Stomach (tissue), 9 donors: ENCODE data around the gene CTTNBP2. TPM values are rescaled to one million over a fixed set of nuclear protein-coding genes. Genes with fewer than 3 reads are reported as not detected.

Experiments used
- DNase-seq, 2 donors: peaks; one replicate each; pipeline versions ENCODE4 v3.0.0 to v3.0.0-alpha.2; 2013 to 2019
- H3K27ac ChIP-seq, 5 donors: fragments of 200-600 bp in 4 of 5; sonication (generic) in 4 of 5; one replicate each; pipeline ENCODE4 v1.5.1; 2013 to 2019; ENCODE audit warnings: mild to moderate bottlenecking in 1 of 5, moderate library complexity in 1 of 5
- H3K27me3 ChIP-seq, 3 donors: fragments of 200-600 bp; sonication (generic); one replicate each; pipeline ENCODE4 v1.5.1; 2017 to 2019; ENCODE audit warnings: mixed run types in 1 of 3
- H3K36me3 ChIP-seq, 4 donors: fragments of 200-600 bp; sonication (generic); 1 replicate in 3 of 4; 2 replicates in 1 of 4; pipeline ENCODE4 v1.5.1; 2016 to 2019
- H3K4me1 ChIP-seq, 4 donors: fragments of 200-600 bp; sonication (generic); one replicate each; pipeline ENCODE4 v1.5.1; 2016 to 2019
- H3K4me3 ChIP-seq, 4 donors: fragments of 200-600 bp; sonication (generic) in 3 of 4; one replicate each; pipeline ENCODE4 v1.5.1; 2016 to 2019; ENCODE audit warnings: mild to moderate bottlenecking in 1 of 4
- H3K9me3 ChIP-seq, 4 donors: fragments of 200-600 bp; sonication (generic); one replicate each; pipeline ENCODE4 v1.5.1; 2016 to 2019
- CTCF ChIP-seq, 7 experiments: fragments of 450-650 bp in 4 of 7; fragments of 200-600 bp in 3 of 7; sonication (generic) in 3 of 7; IDR thresholded peaks; one replicate each; pipeline ENCODE4 v1.5.1; 2016 to 2019; ENCODE audit warnings: antibody characterized with exemption in 7 of 7, control low read depth in 2 of 7, mild to moderate bottlenecking in 1 of 7
- EP300 ChIP-seq: sonication (generic); formaldehyde crosslinking; IDR thresholded peaks from one replicate; pipeline ENCODE4 v1.6.1; 2017; ENCODE audit warnings: antibody characterized with exemption
- POLR2A ChIP-seq, 4 donors: fragments of 450-650 bp; IDR thresholded peaks; one replicate each; pipeline ENCODE4 v1.6.1; 2016; ENCODE audit warnings: antibody characterized with exemption in 4 of 4, control low read depth in 2 of 4, mild to moderate bottlenecking in 1 of 4, moderate library complexity in 1 of 4
- POLR2AphosphoS5 ChIP-seq, 3 donors: sonication (generic); formaldehyde crosslinking; IDR thresholded peaks; one replicate each; pipeline ENCODE4 v1.6.1; 2016; ENCODE audit warnings: antibody characterized with exemption in 3 of 3
- WGBS, 5 donors: extraction: QIAGEN DNeasy Blood & Tissue Kit in 3 of 5; methylation state at CpG; one replicate each; pipeline versions ENCODE4 v1.1.5 to v1.1.7; 2013 to 2018; 5-methylcytosine and 5-hydroxymethylcytosine counted together
- intact Hi-C: fragments of 100-400 bp; cut with DNase I; formaldehyde crosslinking; loops from one replicate; pipeline ENCODE4 v1.15.1; 2023; ENCODE audit warnings: low total_unique reads
- polyA plus RNA-seq, 3 donors: library from polyadenylated mRNA; stranded (reverse); fragments of 200-250 nt; gene quantifications; one replicate each; pipeline ENCODE4 v1.2.3, GENCODE V29; 2013
- total RNA-seq, 5 donors: library from RNA; depleted of rRNA; stranded (reverse); fragments of >200 nt; gene quantifications; one replicate each; pipeline versions ENCODE4 v1.1.0 to v1.2.3, GENCODE V29; 2014 to 2016
- donor health status: healthy with polysubstance abuse.
- donor health status: Bipolar disorder and iron deficiency.
- donor health status: healthy.

Gene CTTNBP2
- total and polyA plus RNA-seq, 8 donors: 0.62 to 56.4 (median 5.6) TPM

- no peak for DNase-seq
- TF ChIP-seq POLR2A (IDR thresholded peaks at IDR 0.05): no peak
- TF ChIP-seq CTCF (IDR thresholded peaks at IDR 0.05): no peak
- TF ChIP-seq POLR2AphosphoS5 (IDR thresholded peaks at IDR 0.05): no peak
- no peak for TF ChIP-seq EP300
- H3K27me3 ChIP-seq: no peaks in the 10 kb centered on the region
- no peak overlapping the region for H3K4me3 ChIP-seq
- H3K9me3 ChIP-seq: no peaks in the 10 kb centered on the region
- intact Hi-C loops: no loop called here
- H3K36me3 ChIP-seq: no peaks in the 10 kb centered on the region
- H3K27ac ChIP-seq: no peak overlapping the region
- no peaks in the 10 kb centered on the region for H3K4me1 ChIP-seq
Observed at GRCh38 chr7:117889611-117890010, 16.4 kb upstream of the CTTNBP2 start.

- Histone ChIP-seq H3K27me3 (no peaks in the 10 kb centered on the region), H3K36me3 (no peaks in the 10 kb centered on the region), H3K4me3 (no peak overlapping the region), H3K9me3 (no peaks in the 10 kb centered on the region), H3K27ac (no peak overlapping the region), H3K4me1 (no peaks in the 10 kb centered on the region)
- no peak for DNase-seq
- WGBS, 5 donors: 58 to 68% (median 67%) methylated on average over 1 of the region's 1 CpG
- TF ChIP-seq EP300 (no peak), CTCF (IDR thresholded peaks at IDR 0.05) (no peak), POLR2AphosphoS5 (IDR thresholded peaks at IDR 0.05) (no peak), POLR2A (IDR thresholded peaks at IDR 0.05) (no peak)
- intact Hi-C loops: no loop called here
Observed at GRCh38 chr7:117888627-117889026, 15.4 kb upstream of the CTTNBP2 start.

GRCh38 chr7:117882594-117882993, 9.4 kb upstream of the CTTNBP2 start:
- peaks cover 0 to 4% (median 0%) of the 10 kb centered on the region in 3 donors for H3K27me3 ChIP-seq
- no peaks in the 10 kb centered on the region for H3K36me3 ChIP-seq
- WGBS, 5 donors: 86 to 100% (median 98%) methylated on average over 2 of the region's 2 CpGs
- no peak overlapping the region for H3K4me3 ChIP-seq
- no peak for DNase-seq
- intact Hi-C loops: no loop called here
- no peak overlapping the region for H3K27ac ChIP-seq
- TF ChIP-seq POLR2AphosphoS5 (IDR thresholded peaks at IDR 0.05) (no peak), POLR2A (IDR thresholded peaks at IDR 0.05) (no peak), CTCF (IDR thresholded peaks at IDR 0.05) (no peak), EP300 (no peak)
- no peaks in the 10 kb centered on the region for H3K9me3 ChIP-seq
- H3K4me1 ChIP-seq: no peaks in the 10 kb centered on the region

GRCh38 chr7:117876761-117877160, 3.5 kb upstream of the CTTNBP2 start:
- Histone ChIP-seq H3K27me3 (peaks cover 0 to 32% (median 24%) of the 10 kb centered on the region in 3 donors), H3K36me3 (no peaks in the 10 kb centered on the region), H3K27ac (no peak overlapping the region), H3K4me3 (no peak overlapping the region), H3K9me3 (no peaks in the 10 kb centered on the region), H3K4me1 (peaks cover 13 to 23% (median 16%) of the 10 kb centered on the region in 4 donors)
- TF ChIP-seq POLR2AphosphoS5 (IDR thresholded peaks at IDR 0.05) (no peak), POLR2A (IDR thresholded peaks at IDR 0.05) (no peak), CTCF (IDR thresholded peaks at IDR 0.05) (no peak), EP300 (no peak)
- intact Hi-C loops: no loop called here
- WGBS, 5 donors: 79 to 87% (median 85%) methylated on average over 1 of the region's 1 CpG
- DNase-seq: no peak
